SK-N-SH (cell line): ENCODE measurements around the gene GATB. TPM values are rescaled to one million over a fixed set of nuclear protein-coding genes. Genes with fewer than 3 reads are reported as not detected.

Experiments used
- CTCF ChIA-PET: fragments of 300-600, 350-600 bp; formaldehyde crosslinking; extraction: SDS; loops from one replicate; lab custom pipeline; 2021; lab: Yijun Ruan, JAX
- POLR2A ChIA-PET: fragments of 350-600 bp; sonication (Branson Sonifier 250); formaldehyde crosslinking; extraction: SDS; loops from one replicate; lab custom pipeline; 2020; ENCODE audit warnings: antibody characterized with exemption, inconsistent platforms; lab: Yijun Ruan, JAX
- DNase-seq: peaks from one replicate; pipeline ENCODE4 v3.0.0; 2012
- H2AFZ ChIP-seq: fragments of 200-600 bp; sonication (generic); 2 replicates; pipeline ENCODE4 v1.8.1; 2016; ENCODE audit warnings: antibody characterized with exemption, mild to moderate bottlenecking, low read depth
- H3F3A ChIP-seq: fragments of 200-600 bp; sonication (generic); replicated peaks from 2 replicates; pipeline ENCODE3; 2016; ENCODE audit warnings: antibody characterized with exemption, mild to moderate bottlenecking; ENCODE audit not compliant: insufficient read depth
- H3K27ac ChIP-seq, 2 experiments: fragments of 200-500 bp in 1 of 2; fragments of 200-600 bp in 1 of 2; sonication (Bioruptor generic) in 1 of 2; sonication (generic), shearing (Covaris generic) in 1 of 2; 2 replicates each; pipeline versions ENCODE4 v1.5.1 to v1.6.1; 2014 to 2016; ENCODE audit warnings: low read depth in 2 of 2, inconsistent platforms in 1 of 2, low read length in 1 of 2, mild to moderate bottlenecking in 1 of 2, mixed read lengths in 1 of 2
- H3K27me3 ChIP-seq: fragments of 200-600 bp; sonication (generic), shearing (Covaris generic); 2 replicates; pipeline ENCODE4 v1.6.1; 2016; ENCODE audit warnings: mixed run types; ENCODE audit not compliant: insufficient read depth
- H3K36me3 ChIP-seq, 2 experiments: fragments of 200-500 bp in 1 of 2; fragments of 200-600 bp in 1 of 2; sonication (Bioruptor generic) in 1 of 2; sonication (generic) in 1 of 2; replicated peaks in 1 of 2; 2 replicates each; pipeline versions ENCODE3 to v1.5.1; 2014 to 2016; ENCODE audit warnings: low read length in 1 of 2, mild to moderate bottlenecking in 1 of 2; ENCODE audit not compliant: insufficient read depth in 2 of 2, control insufficient read depth in 1 of 2
- H3K4me1 ChIP-seq, 2 experiments: fragments of 200-500 bp in 1 of 2; fragments of 200-600 bp in 1 of 2; sonication (Bioruptor generic) in 1 of 2; sonication (generic), shearing (Covaris generic) in 1 of 2; 2 replicates each; pipeline versions ENCODE4 v1.5.1 to v1.6.1; 2014 to 2016; ENCODE audit warnings: low read depth in 1 of 2, low read length in 1 of 2, mixed run types in 1 of 2; ENCODE audit not compliant: insufficient read depth in 2 of 2, control insufficient read depth in 1 of 2
- H3K4me2 ChIP-seq: fragments of 200-600 bp; sonication (generic), shearing (Covaris generic); 2 replicates; pipeline ENCODE4 v1.6.1; 2017; ENCODE audit warnings: mixed run types
- H3K4me3 ChIP-seq, 2 experiments: fragments of 200-500 bp in 1 of 2; fragments of 200-600 bp in 1 of 2; sonication (Bioruptor generic) in 1 of 2; sonication (generic), shearing (Covaris generic) in 1 of 2; 2 replicates each; pipeline versions ENCODE4 v1.5.1 to v1.8.1; 2014 to 2016; ENCODE audit warnings: low read depth in 2 of 2, inconsistent platforms in 1 of 2, low read length in 1 of 2, mild to moderate bottlenecking in 1 of 2, mixed read lengths in 1 of 2, moderate library complexity in 1 of 2
- H3K79me2 ChIP-seq: fragments of 200-600 bp; sonication (generic); 2 replicates; pipeline ENCODE4 v1.8.1; 2017; ENCODE audit warnings: mild to moderate bottlenecking; ENCODE audit not compliant: insufficient read depth
- H3K9ac ChIP-seq: fragments of 200-600 bp; sonication (generic); 2 replicates; pipeline ENCODE4 v1.6.1; 2017; ENCODE audit warnings: mixed run types
- H3K9me2 ChIP-seq: fragments of 200-600 bp; sonication (generic); 2 replicates; pipeline ENCODE4 v1.6.1; 2017; ENCODE audit warnings: mixed run types
- H3K9me3 ChIP-seq: fragments of 200-600 bp; sonication (generic); 2 replicates; pipeline ENCODE4 v1.6.1; 2017; ENCODE audit warnings: mixed run types, mild to moderate bottlenecking, moderate library complexity
- H4K20me1 ChIP-seq: fragments of 200-600 bp; sonication (generic); 2 replicates; pipeline ENCODE4 v1.6.1; 2017; ENCODE audit warnings: mild to moderate bottlenecking, mixed run types; ENCODE audit not compliant: insufficient read depth
- CHD2 ChIP-seq: fragments of 150-350 bp; IDR thresholded peaks from 2 replicates; pipeline ENCODE4 v1.6.1; 2018; ENCODE audit warnings: low read length; ENCODE audit not compliant: partially characterized antibody
- ELF1 ChIP-seq: IDR thresholded peaks from 2 replicates; pipeline ENCODE4 v1.4.0; 2012
- EP300 ChIP-seq, 2 experiments: IDR thresholded peaks; 2 replicates each; pipeline versions ENCODE4 v1.4.0 to v1.6.1; 2012; ENCODE audit warnings: borderline replicate concordance in 1 of 2, low read depth in 1 of 2, low read length in 1 of 2
- FOSL2 ChIP-seq: IDR thresholded peaks from 2 replicates; pipeline ENCODE4 v1.4.0; 2012; ENCODE audit warnings: low read depth, mild to moderate bottlenecking, moderate library complexity, borderline replicate concordance
- GABPA ChIP-seq: IDR thresholded peaks from 2 replicates; pipeline ENCODE4 v1.4.0; 2012; ENCODE audit warnings: low read depth, mild to moderate bottlenecking
- JUND ChIP-seq: IDR thresholded peaks from 2 replicates; pipeline ENCODE4 v1.4.0; 2012
- MEF2A ChIP-seq: IDR thresholded peaks from 2 replicates; pipeline ENCODE4 v1.4.0; 2012; ENCODE audit warnings: low read depth, borderline replicate concordance
- NFIC ChIP-seq: IDR thresholded peaks from 2 replicates; pipeline ENCODE4 v1.4.0; 2012; ENCODE audit warnings: borderline replicate concordance
- RAD21 ChIP-seq: IDR thresholded peaks from 2 replicates; pipeline ENCODE4 v1.6.1; 2012; ENCODE audit warnings: mild to moderate bottlenecking, low read length
- REST ChIP-seq: IDR thresholded peaks from 2 replicates; pipeline ENCODE4 v1.6.1; 2012; ENCODE audit warnings: mild to moderate bottlenecking, low read depth, low read length, moderate library complexity
- RFX5 ChIP-seq: IDR thresholded peaks from 2 replicates; pipeline ENCODE4 v1.6.1; 2012; ENCODE audit warnings: mild to moderate bottlenecking, improper control_type of control experiment, low read length
- SIN3A ChIP-seq: IDR thresholded peaks from 2 replicates; pipeline ENCODE4 v1.6.1; 2012; ENCODE audit warnings: low read depth, mild to moderate bottlenecking, low read length, moderate library complexity, borderline replicate concordance
- SMC3 ChIP-seq: IDR thresholded peaks from 2 replicates; pipeline ENCODE4 v1.6.1; 2012; ENCODE audit warnings: low read depth, low read length, improper control_type of control experiment
- TAF1 ChIP-seq: IDR thresholded peaks from 2 replicates; pipeline ENCODE4 v1.6.1; 2012; ENCODE audit warnings: low read depth, mild to moderate bottlenecking, low read length, moderate library complexity, borderline replicate concordance
- TCF12 ChIP-seq: IDR thresholded peaks from 2 replicates; pipeline ENCODE4 v1.4.0; 2012
- USF1 ChIP-seq: IDR thresholded peaks from 2 replicates; pipeline ENCODE4 v1.4.0; 2012; ENCODE audit warnings: low read depth, borderline replicate concordance
- WGBS: methylation state at CpG from one replicate; pipeline ENCODE4 v1.1.6; 2017; ENCODE audit warnings: low lambda C conversion rate; 5-methylcytosine and 5-hydroxymethylcytosine counted together
- polyA plus RNA-seq, 3 experiments: library from polyadenylated mRNA; depleted of rRNA; stranded (reverse); fragments of >200 nt; gene quantifications; 2 replicates each; pipeline ENCODE4 v1.2.3, GENCODE V29; 2012
- TF ChIP-seq, protein P1 (sequence below): fragments of 150-350 bp; IDR thresholded peaks from 2 replicates; pipeline ENCODE4 v1.6.1; 2017; ENCODE audit warnings: antibody characterized with exemption, low read length, low read depth, borderline replicate concordance
- TF ChIP-seq, protein P2 (sequence below): IDR thresholded peaks from 2 replicates; pipeline ENCODE4; 2012
- TF ChIP-seq, protein P3 (sequence below): IDR thresholded peaks from 2 replicates; pipeline ENCODE4 v1.4.0; 2012; ENCODE audit warnings: low read depth
- TF ChIP-seq, protein P4 (sequence below): fragments of 150-350 bp; IDR thresholded peaks from 2 replicates; pipeline ENCODE4 v1.6.1; 2016; ENCODE audit warnings: mild to moderate bottlenecking, low read depth, low read length

GATB gene, protein sequence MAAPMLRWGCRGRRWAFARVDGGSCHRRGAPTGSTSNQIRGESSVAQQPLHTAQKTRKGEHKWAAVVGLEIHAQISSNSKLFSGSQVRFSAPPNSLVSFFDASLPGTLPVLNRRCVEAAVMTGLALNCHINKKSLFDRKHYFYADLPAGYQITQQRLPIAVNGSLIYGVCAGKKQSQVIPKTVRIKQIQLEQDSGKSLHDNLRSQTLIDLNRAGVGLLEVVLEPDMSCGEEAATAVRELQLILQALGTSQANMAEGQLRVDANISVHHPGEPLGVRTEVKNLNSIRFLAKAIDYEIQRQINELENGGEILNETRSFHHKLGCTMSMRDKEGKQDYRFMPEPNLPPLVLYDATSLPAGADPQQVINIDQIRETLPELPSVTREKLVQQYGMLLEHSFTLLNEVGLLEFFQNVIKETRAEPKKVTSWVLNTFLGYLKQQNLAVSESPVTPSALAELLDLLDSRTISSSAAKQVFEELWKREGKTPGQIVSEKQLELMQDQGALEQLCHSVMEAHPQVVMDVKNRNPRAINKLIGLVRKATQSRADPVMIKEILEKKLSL
- polyA plus RNA-seq (2012; rRNA removed): 28.1 and 32.3 TPM in 2 replicates
- polyA plus RNA-seq (2012; cell fraction: cytosol; rRNA removed): 27.5 and 28.7 TPM in 2 replicates
- 20.7 and 21.7 TPM in 2 replicates for polyA plus RNA-seq (2012; cell fraction: nucleus; rRNA removed)

- H3K4me1 ChIP-seq: peaks cover 0 to 7% of the 10 kb centered on the region in 2 experiments; a peak in 3 of 4 replicates
- H3K9me2 ChIP-seq: no peaks in the 10 kb centered on the region
- H2AFZ ChIP-seq: peak within 1 kb of the TSS; percentile 99
- H3K9ac ChIP-seq: peak within 1 kb of the TSS; percentile 85
- peak within 1 kb of the TSS; percentile 96 to 98 for H3K4me3 ChIP-seq
- peak within 1 kb of the TSS; percentile 88 for H3K4me2 ChIP-seq
- H3F3A ChIP-seq: no peaks in the 10 kb centered on the region
- WGBS: 6% methylated on average over 27 of the region's 35 CpGs
- CTCF ChIA-PET: interaction anchor here (0.6 to 1.9 kb wide), 8 partner anchors 10 to 644 kb away, joined by 3 to 4 read pairs (median 3); no protein-coding TSS in a partner anchor
- no peaks in the 10 kb centered on the region for H4K20me1 ChIP-seq
- no peaks in the 10 kb centered on the region for H3K27me3 ChIP-seq
- H3K9me3 ChIP-seq: no peaks in the 10 kb centered on the region
- POLR2A ChIA-PET: no interaction called here
- DNase-seq: peak; percentile 87
- peak within 1 kb of the TSS; percentile 36 to 72; a peak in 3 of 4 replicates for H3K27ac ChIP-seq
- H3K79me2 ChIP-seq: peaks cover 7% of the 10 kb centered on the region
- H3K36me3 ChIP-seq: peaks cover 16 to 17% of the 10 kb centered on the region in 2 experiments
- TF ChIP-seq TCF12 (peak; percentile 44; the same call in 1 of the 2 replicates), CHD2 (peak; percentile 87), REST (peak; percentile 37; the same call in 1 of the 2 replicates), TAF1 (peak; percentile 86), GABPA (peak; percentile 92), MEF2A (no peak; the same call in 1 of the 2 replicates), RAD21 (peak; percentile 54), NFIC (no peak), EP300 (IDR thresholded peaks at IDR 0.05; ENCODE audit: borderline replicate concordance in 1 of 2, low read depth in 1 of 2, low read length in 1 of 2) (peak in 1 of 2 experiments; percentile 16; a peak in 1 of 4 replicates), ELF1 (peak; percentile 72; the same call in 1 of the 2 replicates), JUND (no peak), FOSL2 (0 out of 2 replicates have a peak, but pooled peaks have one; percentile 23), SMC3 (peak; percentile 48; the same call in 1 of the 2 replicates), SIN3A (peak; percentile 92; the same call in 1 of the 2 replicates), USF1 (peak; percentile 98), RFX5 (no peak)
- TF ChIP-seq, protein P1, sequence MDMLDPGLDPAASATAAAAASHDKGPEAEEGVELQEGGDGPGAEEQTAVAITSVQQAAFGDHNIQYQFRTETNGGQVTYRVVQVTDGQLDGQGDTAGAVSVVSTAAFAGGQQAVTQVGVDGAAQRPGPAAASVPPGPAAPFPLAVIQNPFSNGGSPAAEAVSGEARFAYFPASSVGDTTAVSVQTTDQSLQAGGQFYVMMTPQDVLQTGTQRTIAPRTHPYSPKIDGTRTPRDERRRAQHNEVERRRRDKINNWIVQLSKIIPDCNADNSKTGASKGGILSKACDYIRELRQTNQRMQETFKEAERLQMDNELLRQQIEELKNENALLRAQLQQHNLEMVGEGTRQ: peak; percentile 73
- TF ChIP-seq, protein P2, sequence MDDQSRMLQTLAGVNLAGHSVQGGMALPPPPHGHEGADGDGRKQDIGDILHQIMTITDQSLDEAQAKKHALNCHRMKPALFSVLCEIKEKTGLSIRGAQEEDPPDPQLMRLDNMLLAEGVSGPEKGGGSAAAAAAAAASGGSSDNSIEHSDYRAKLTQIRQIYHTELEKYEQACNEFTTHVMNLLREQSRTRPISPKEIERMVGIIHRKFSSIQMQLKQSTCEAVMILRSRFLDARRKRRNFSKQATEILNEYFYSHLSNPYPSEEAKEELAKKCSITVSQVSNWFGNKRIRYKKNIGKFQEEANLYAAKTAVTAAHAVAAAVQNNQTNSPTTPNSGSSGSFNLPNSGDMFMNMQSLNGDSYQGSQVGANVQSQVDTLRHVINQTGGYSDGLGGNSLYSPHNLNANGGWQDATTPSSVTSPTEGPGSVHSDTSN: no peak
- TF ChIP-seq, protein P3, sequence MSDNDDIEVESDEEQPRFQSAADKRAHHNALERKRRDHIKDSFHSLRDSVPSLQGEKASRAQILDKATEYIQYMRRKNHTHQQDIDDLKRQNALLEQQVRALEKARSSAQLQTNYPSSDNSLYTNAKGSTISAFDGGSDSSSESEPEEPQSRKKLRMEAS: peak; percentile 78
- TF ChIP-seq, protein P4, sequence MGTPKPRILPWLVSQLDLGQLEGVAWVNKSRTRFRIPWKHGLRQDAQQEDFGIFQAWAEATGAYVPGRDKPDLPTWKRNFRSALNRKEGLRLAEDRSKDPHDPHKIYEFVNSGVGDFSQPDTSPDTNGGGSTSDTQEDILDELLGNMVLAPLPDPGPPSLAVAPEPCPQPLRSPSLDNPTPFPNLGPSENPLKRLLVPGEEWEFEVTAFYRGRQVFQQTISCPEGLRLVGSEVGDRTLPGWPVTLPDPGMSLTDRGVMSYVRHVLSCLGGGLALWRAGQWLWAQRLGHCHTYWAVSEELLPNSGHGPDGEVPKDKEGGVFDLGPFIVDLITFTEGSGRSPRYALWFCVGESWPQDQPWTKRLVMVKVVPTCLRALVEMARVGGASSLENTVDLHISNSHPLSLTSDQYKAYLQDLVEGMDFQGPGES: no peak
Observed at GRCh38 chr4:151760712-151761661, at the start of gene GATB. TSS of gene GATB (minus strand) at chr4:151761007. CDS start at chr4:151760982, 25 bp downstream.
